Activated CD4-positive, alpha-beta T cell treated with anti-CD3 and anti-CD28 coated beads for 36 hours (primary cell): ENCODE results near the gene GBGT1. TPM values are rescaled to one million over a fixed set of nuclear protein-coding genes. Genes with fewer than 3 reads are reported as not detected.

Experiments used
- ATAC-seq: fragments of 200-7000 bp; cut with Tn5 transposase; one replicate; pipeline ENCODE4 v1.10.0; 2021; ENCODE audit warnings: mild to moderate bottlenecking, moderate library complexity
- CTCF ChIA-PET: fragments of 350-600 bp; sonication (Branson Sonifier 250); formaldehyde crosslinking; loops from one replicate; lab custom pipeline; 2021; ENCODE audit warnings: antibody characterized with exemption; lab: Charles Lee
- POLR2A ChIA-PET: fragments of 350-600 bp; sonication (Branson Sonifier 250); formaldehyde crosslinking; loops from one replicate; lab custom pipeline; 2021; ENCODE audit warnings: antibody characterized with exemption, inconsistent platforms; lab: Charles Lee
- DNase-seq: peaks from one replicate; pipeline ENCODE4 v3.0.0-alpha.2; 2020
- H3K27ac Mint-ChIP-seq: one replicate; pipeline ENCODE4 v1.8.0; 2021; ENCODE audit warnings: mixed read lengths
- H3K27me3 Mint-ChIP-seq: one replicate; pipeline ENCODE4 v1.8.0; 2021; ENCODE audit warnings: mixed read lengths
- H3K36me3 Mint-ChIP-seq: one replicate; pipeline ENCODE4 v1.8.0; 2021; ENCODE audit warnings: low read depth, mixed read lengths
- H3K4me1 Mint-ChIP-seq: one replicate; pipeline ENCODE4 v1.8.0; 2021; ENCODE audit warnings: mixed read lengths
- H3K4me3 Mint-ChIP-seq: one replicate; pipeline ENCODE4 v1.8.0; 2021; ENCODE audit warnings: mild to moderate bottlenecking, moderate library complexity, mixed read lengths
- H3K9me3 Mint-ChIP-seq: one replicate; pipeline ENCODE4 v1.8.0; 2021; ENCODE audit warnings: low read depth, mixed read lengths
- intact Hi-C, 2 experiments: fragments of 100-400 bp; cut with DNase I in 1 of 2; cut with micrococcal nuclease in 1 of 2; formaldehyde crosslinking; loops; one replicate each; pipeline versions ENCODE4 v1.14.2 to v1.15.1; 2022 to 2024; cut with DNase I, micrococcal nuclease
- total RNA-seq, 2 experiments: library from RNA; stranded (reverse); gene quantifications; one replicate each; pipeline ENCODE4 v1.2.3, GENCODE V29; 2021

GBGT1 gene
- total RNA-seq, 2 experiments from 2014 or later: 3.8 to 4.8 TPM

DNA sequence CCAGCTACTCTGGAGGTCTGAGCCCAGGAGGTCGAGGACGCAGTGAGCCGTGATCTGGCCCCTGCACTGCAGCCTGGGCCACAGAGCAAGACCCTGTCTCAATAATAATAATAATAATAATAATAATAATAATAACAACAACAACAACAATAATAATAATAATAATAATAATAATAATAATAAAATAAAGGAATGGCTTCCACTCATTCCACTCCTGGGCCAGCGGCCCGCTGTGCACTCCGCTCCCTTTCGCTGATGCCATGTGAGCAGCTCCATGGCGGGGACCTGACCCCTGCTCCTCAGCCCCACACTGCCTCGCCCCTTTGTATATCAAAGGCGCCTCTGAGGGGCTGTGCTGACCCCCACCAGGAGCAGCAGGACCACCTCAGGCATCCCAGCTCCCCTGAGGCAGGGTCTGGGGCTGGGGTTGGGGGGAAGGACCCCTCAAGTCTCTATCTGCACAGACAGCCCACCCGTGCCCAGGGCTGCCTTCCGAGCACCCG is 20.0 kb downstream of the GBGT1 start:
- ChIA-PET CTCF (interaction anchor here (0.6 to 7.7 kb wide), 27 partner anchors 8 to 336 kb away, joined by 3 to 139 read pairs (median 4); partner anchors contain the start of genes GTF3C5, RALGDS and SLC2A6), POLR2A (interaction anchor here (1.0 to 1.3 kb wide), 6 partner anchors 8 to 28 kb away, joined by 3 to 6 read pairs (median 4); no protein-coding TSS in a partner anchor)
- H3K4me3 Mint-ChIP-seq: peak overlapping the region; percentile 57
- H3K27me3 Mint-ChIP-seq: no peaks in the 10 kb centered on the region
- peak overlapping the region; percentile 82 for H3K27ac Mint-ChIP-seq
- H3K36me3 Mint-ChIP-seq: peaks cover 19% of the 10 kb centered on the region
- DNase-seq: no peak
- no peak for ATAC-seq
- H3K9me3 Mint-ChIP-seq: no peaks in the 10 kb centered on the region
- peaks cover 66% of the 10 kb centered on the region for H3K4me1 Mint-ChIP-seq
- intact Hi-C loops: loop anchor here (1.0 to 10.0 kb wide), 7 partner anchors 8 to 739 kb away; partner anchors contain the start of genes RALGDS (in 2 of the 2) and TTF1 (in 1 of the 2)

DNA sequence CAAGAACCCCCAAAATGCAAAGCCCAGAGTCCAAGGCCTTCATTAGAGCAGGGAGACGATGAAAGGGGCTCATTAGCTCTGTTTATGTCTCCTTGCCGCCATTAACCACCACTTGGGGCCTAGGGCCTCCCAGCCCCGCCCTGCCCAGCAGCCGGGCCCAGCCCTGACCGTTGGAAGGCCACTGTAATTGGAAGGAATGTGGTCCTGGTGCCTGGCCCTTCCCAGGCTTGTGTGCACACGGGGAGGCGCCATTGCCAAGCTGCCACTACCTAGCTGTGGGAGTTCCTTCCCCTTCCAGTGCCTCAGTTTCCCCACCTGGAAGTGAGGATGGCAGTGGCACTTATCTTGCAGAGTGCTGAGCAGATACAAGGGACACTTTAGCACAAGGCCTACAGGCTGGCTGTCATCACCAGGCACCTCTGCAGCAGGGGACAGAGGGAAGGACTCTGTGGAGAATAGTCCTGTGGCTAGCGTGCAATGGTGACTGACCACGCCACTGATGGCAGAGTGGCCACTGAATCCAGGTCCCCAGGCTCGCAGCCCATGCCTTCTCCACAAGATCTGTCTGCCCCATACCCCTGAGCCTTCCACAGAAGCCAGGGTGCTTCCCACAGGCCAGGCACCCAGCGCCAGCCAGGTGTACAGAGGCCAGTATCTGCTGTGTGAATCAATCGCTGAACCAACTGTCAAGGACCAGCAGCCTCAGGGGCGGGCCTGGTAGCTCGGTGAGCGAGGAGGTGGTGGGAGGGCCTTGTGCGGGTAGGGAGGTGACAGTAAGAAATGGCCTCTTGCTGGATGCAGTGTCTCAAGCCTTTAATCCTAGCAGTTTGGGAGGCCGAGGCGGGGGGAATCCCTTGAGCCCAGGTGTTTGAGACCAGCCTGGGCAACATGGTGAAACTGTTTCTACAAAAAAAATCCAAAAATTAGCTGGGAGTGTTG is 20.8 kb downstream of the GBGT1 start:
- intact Hi-C loops: loop anchor here (5.0 to 10.0 kb wide), 2 partner anchors 229 to 738 kb away; partner anchors contain the start of gene TTF1 (in 1 of the 2)
- Mint-ChIP-seq H3K4me3 (peak overlapping the region; percentile 8), H3K27me3 (no peaks in the 10 kb centered on the region), H3K36me3 (peaks cover 19% of the 10 kb centered on the region), H3K9me3 (no peaks in the 10 kb centered on the region), H3K27ac (peak overlapping the region; percentile 51), H3K4me1 (peaks cover 69% of the 10 kb centered on the region)
- ATAC-seq: no peak
- POLR2A ChIA-PET: interaction anchor here (0.6 to 1.0 kb wide), 2 partner anchors 9 to 11 kb away, joined by 3 to 4 read pairs; no protein-coding TSS in a partner anchor
- DNase-seq: peak; percentile 66
- CTCF ChIA-PET: interaction anchor here (0.6 to 7.7 kb wide), 14 partner anchors 10 to 971 kb away, joined by 3 to 139 read pairs (median 8); partner anchors contain the start of genes GTF3C5 and RALGDS

DNA sequence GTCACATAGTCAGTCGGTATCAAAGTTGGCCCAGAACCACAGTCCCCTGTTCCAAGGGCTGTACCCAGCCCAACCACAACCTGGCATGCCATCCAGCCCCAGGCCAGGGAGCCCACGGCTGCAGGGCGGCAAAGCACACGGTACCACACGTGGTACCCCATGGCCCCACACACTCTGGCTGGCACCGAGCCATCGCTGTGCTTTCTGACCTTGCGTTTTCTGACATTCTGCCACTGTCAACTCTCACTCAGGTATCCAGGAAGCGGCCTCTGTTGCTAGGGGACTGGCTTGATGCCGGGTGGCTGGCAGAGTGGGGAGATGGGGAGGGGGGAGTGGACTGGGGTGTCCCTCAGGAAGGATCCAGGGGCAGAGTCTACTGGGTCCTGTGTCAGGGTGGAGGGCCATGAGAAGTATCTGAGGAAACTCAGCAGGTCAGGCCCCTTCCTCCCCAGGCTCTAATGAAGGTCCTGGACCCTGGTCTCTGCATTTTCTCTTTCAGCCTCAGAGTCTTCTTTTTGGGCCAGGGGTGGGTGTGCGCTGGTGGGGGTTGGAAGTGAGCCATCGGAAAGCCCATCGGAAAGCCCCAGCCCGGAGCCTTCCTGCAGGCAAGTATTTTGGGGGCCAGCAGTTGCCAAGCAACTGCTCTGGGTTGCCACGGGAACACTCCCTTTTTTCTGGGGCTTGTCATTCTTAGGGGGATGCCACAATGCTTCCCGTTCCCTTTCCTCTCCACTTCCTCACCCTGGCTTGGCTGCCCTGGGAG is 21.7 kb downstream of the GBGT1 start:
- POLR2A ChIA-PET: interaction anchor here (0.6 kb wide), 1 partner anchor 10 kb away, joined by 4 read pairs; no protein-coding TSS in a partner anchor

DNA sequence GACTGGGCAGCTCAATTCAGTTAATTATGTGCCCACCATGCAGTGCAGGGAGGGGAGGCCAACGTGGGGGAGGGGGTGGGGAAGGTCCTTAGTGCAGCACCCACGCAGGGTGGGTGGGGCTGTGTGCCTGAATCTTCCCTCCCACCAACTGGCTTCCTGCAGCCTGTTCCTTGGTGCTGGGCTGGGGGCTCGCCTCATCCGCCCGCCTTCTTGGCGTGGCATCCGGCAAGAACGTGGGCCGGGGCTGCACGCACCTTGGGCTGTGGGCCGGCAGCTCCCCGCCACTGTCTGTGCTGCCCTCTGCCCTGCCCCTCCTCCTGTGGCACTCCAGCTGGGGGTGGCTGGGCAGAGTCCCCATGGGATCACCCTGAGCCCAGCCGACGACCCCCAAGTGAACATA is 23.1 kb downstream of the GBGT1 start:
- Mint-ChIP-seq H3K36me3 (peaks cover 13% of the 10 kb centered on the region), H3K9me3 (no peaks in the 10 kb centered on the region), H3K27ac (no peak overlapping the region), H3K4me3 (no peak overlapping the region), H3K27me3 (no peaks in the 10 kb centered on the region), H3K4me1 (peaks cover 70% of the 10 kb centered on the region)
- ChIA-PET POLR2A (no interaction called here), CTCF (no interaction called here)
- no peak for ATAC-seq
- intact Hi-C loops: loop anchor here (5.0 to 10.0 kb wide), 2 partner anchors 232 to 736 kb away; partner anchors contain the start of gene TTF1 (in 1 of the 2)
- no peak for DNase-seq

More for the DNA sequence above, 21.7 kb downstream of the GBGT1 start:
- CTCF ChIA-PET: interaction anchor here (0.7 kb wide), 1 partner anchor 535 kb away, joined by 3 read pairs; no protein-coding TSS in a partner anchor
- peak; percentile 73 for DNase-seq
- Mint-ChIP-seq H3K4me1 (peaks cover 71% of the 10 kb centered on the region), H3K27me3 (no peaks in the 10 kb centered on the region), H3K4me3 (no peak overlapping the region), H3K27ac (peak overlapping the region; percentile 51), H3K36me3 (peaks cover 13% of the 10 kb centered on the region), H3K9me3 (no peaks in the 10 kb centered on the region)
- ATAC-seq: peak; percentile 19
- intact Hi-C loops: loop anchor here (5.0 to 10.0 kb wide), 2 partner anchors 230 to 737 kb away; partner anchors contain the start of gene TTF1 (in 1 of the 2)

DNA sequence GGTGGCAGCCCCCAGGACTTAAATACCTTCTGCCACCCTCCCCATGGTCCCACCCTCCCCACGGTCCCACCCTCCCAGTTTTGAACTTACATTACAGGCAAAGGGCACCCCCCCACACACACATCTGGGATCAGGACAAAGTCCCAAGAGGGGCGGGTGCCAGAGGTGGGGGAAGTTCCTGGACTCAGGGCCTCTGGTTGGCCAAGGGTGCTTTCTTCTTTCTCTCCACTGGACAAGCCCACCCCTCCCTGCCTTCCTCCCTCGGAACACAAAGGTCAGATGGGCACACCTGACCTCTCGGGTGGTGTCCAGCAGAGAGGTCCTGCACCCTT is 23.6 kb downstream of the GBGT1 start:
- no peaks in the 10 kb centered on the region for H3K27me3 Mint-ChIP-seq
- no peaks in the 10 kb centered on the region for H3K9me3 Mint-ChIP-seq
- H3K27ac Mint-ChIP-seq: no peak overlapping the region
- ChIA-PET POLR2A (no interaction called here), CTCF (interaction anchor here (0.7 kb wide), 1 partner anchor 104 kb away, joined by 3 read pairs; no protein-coding TSS in a partner anchor)
- intact Hi-C loops: loop anchor here (5.0 to 10.0 kb wide), 2 partner anchors 232 to 735 kb away; partner anchors contain the start of gene TTF1 (in 1 of the 2)
- DNase-seq (no peak), ATAC-seq (no peak)
- H3K36me3 Mint-ChIP-seq: peaks cover 13% of the 10 kb centered on the region
- no peak overlapping the region for H3K4me3 Mint-ChIP-seq
- H3K4me1 Mint-ChIP-seq: peaks cover 70% of the 10 kb centered on the region

DNA sequence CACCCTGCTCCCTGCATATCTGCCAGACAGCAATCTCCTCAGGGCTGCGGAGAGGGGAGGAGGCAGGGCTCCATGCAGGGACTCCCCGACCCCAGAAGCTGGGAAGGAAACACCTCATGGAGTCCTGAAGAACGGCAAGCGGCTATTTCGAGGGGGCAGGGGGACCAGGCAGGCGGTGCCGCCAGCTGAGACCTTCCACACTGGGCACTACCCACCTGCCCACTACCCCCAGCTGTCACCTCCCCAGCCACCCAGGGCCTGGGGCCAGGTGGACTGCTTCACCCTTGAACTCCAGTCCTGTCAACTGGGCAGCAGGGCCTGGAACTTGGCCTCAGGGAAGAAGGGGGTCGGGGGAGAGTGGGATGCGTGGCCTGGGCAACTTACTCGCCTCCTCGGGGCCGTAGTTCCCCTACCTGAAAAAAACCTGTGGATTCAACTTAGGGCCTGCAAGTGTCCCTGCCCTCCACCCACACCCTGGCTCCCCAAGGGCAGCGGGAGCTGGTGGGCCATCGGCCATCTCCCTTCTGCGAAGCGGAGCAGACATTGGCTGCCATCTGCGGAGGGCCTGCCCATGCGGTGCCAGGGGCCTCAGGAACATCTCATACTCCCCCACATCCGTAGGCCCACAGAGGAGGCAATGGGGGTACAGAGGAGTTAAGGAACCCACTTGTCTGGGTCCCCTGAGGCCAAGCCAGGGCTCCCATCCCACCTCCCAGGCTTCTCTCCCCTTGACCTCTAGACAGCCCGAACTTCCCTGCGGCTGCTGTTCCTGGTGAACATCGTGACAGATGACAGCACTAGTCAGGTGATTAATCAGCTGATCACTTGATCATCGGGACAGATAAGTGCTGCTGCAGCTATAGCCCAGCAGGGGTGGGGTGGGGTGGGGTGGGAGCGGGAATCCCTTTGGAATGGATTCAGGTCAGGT is 24.2 kb downstream of the GBGT1 start:
- H3K4me1 Mint-ChIP-seq: peaks cover 70% of the 10 kb centered on the region
- H3K36me3 Mint-ChIP-seq: peaks cover 7% of the 10 kb centered on the region
- ChIA-PET POLR2A (no interaction called here), CTCF (interaction anchor here (0.7 kb wide), 1 partner anchor 104 kb away, joined by 3 read pairs; no protein-coding TSS in a partner anchor)
- no peaks in the 10 kb centered on the region for H3K27me3 Mint-ChIP-seq
- no peaks in the 10 kb centered on the region for H3K9me3 Mint-ChIP-seq
- no peak overlapping the region for H3K4me3 Mint-ChIP-seq
- H3K27ac Mint-ChIP-seq: peak overlapping the region; percentile 73
- intact Hi-C loops: loop anchor here (5.0 to 10.0 kb wide), 5 partner anchors 233 to 1875 kb away; partner anchors contain the start of genes SETX (in 1 of the 2) and TTF1 (in 1 of the 2)
- DNase-seq: no peak
- no peak for ATAC-seq

DNA sequence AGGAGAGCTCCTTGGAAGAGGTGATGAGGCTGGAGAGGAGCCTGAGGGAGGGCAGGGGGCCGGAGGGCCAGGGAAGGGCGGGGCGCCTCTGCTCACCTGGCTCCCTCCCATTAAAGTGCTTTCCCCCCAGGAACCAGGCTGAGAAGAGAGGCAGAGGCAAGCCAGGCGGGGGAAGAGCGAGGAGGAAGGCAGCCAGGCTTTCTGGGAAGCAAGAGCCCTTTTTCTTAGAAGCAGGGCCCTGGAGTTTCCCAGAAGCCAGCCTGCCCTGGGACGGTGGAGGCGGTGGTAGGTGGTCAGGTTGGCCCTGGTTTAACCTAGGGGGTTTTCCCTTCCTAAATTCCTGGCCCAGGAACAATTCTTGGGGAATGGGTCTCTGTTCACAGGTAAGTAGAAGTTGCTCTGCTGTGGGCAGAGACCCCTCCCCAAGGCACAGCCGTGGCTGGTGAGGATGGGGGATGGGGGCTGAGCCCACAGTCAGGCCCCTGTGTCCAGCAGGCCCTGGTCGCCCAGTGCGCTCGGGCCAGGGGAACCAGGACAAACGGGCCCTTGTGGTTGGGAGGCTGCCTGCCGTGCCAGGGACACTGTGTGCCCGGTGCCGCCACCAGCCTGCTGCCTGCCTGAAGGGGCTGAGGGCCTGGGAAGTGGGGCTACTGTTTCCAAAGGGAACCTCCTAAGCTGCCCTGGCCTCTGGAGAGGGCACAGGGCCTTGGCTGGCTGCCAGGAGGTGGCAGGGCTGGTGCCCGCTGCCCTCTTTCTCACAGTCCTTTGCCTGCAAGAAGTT is 26.1 kb downstream of the GBGT1 start:
- no peak for ATAC-seq
- peak; percentile 57 for DNase-seq
- H3K27ac Mint-ChIP-seq: peak overlapping the region; percentile 86
- H3K9me3 Mint-ChIP-seq: no peaks in the 10 kb centered on the region
- peaks cover 10% of the 10 kb centered on the region for H3K36me3 Mint-ChIP-seq
- peaks cover 71% of the 10 kb centered on the region for H3K4me1 Mint-ChIP-seq
- intact Hi-C loops: loop anchor here in 1 of 2 experiments (10.0 kb wide), 3 partner anchors 567 to 1873 kb away; partner anchors contain the start of gene SETX
- H3K27me3 Mint-ChIP-seq: no peaks in the 10 kb centered on the region
- no peak overlapping the region for H3K4me3 Mint-ChIP-seq
- POLR2A ChIA-PET: no interaction called here
- CTCF ChIA-PET: interaction anchor here (0.6 to 3.1 kb wide), 4 partner anchors 8 to 49 kb away, joined by 3 to 29 read pairs (median 8); no protein-coding TSS in a partner anchor

DNA sequence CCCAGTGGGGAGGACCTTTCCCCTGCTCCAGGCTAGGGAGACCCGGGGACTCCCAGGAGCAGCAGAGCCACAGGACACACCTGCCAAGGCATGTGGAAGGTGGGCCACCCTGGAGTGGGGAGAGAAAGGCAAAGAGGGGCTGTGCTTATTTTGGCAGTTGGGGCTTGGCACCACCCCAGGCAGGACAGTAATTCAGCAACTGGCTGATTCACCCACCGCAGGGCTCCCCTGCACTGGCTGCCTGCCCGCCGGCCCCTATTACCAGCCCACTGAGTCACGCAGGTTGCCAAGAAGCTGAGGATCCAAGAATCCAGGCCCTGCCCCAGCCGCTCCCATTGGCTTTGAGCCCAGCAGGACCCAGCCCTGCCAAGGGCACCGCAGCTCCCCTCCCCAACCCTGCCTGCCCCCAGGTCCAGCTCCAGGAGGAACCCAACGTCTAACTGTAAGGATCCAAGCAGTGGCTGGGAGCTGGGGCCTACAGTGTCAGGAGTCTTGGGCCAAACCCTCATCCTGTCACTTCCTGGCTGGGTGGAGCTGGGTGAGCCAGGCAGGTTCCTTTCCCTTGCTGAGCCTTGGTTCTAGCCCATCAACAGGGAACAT is 28.5 kb downstream of the GBGT1 start:
- intact Hi-C loops: loop anchor here in 1 of 2 experiments (1.0 to 10.0 kb wide), 5 partner anchors 9 to 1870 kb away; partner anchors contain the start of gene SETX
- peak; percentile 45 for ATAC-seq
- CTCF ChIA-PET: interaction anchor here (0.7 to 3.1 kb wide), 6 partner anchors 10 to 113 kb away, joined by 3 to 29 read pairs (median 3); no protein-coding TSS in a partner anchor
- POLR2A ChIA-PET: interaction anchor here (0.6 to 2.8 kb wide), 6 partner anchors 9 to 105 kb away, joined by 3 to 11 read pairs (median 4); partner anchors contain the start of genes GTF3C5 and RALGDS
- H3K27me3 Mint-ChIP-seq: no peaks in the 10 kb centered on the region
- H3K27ac Mint-ChIP-seq: peak overlapping the region; percentile 98
- peaks cover 74% of the 10 kb centered on the region for H3K4me1 Mint-ChIP-seq
- H3K36me3 Mint-ChIP-seq: peaks cover 13% of the 10 kb centered on the region
- peak overlapping the region; percentile 43 for H3K4me3 Mint-ChIP-seq
- peak; percentile 88 for DNase-seq
- H3K9me3 Mint-ChIP-seq: no peaks in the 10 kb centered on the region
